IMR-90 (cell line): Measurements from ENCODE around the gene CASTOR1. TPM values are rescaled to one million over a fixed set of nuclear protein-coding genes. Genes with fewer than 3 reads are reported as not detected.

Experiments
- MXI1 ChIP-seq: IDR thresholded peaks from 2 replicates; pipeline ENCODE4 v1.6.1; 2012; ENCODE audit warnings: low read depth, mild to moderate bottlenecking, low read length, moderate library complexity, borderline replicate concordance
- polyA plus RNA-seq, 3 experiments: library from polyadenylated mRNA; depleted of rRNA; stranded (reverse); fragments of >200 nt; gene quantifications; 2 replicates each; pipeline ENCODE4 v1.2.3, GENCODE V29; 2012; ENCODE audit warnings: low replicate concordance in 1 of 3
- total RNA-seq: library from RNA; depleted of rRNA; stranded (reverse); fragments of >200 nt; gene quantifications from 2 replicates; pipeline ENCODE4 v1.2.3, GENCODE V29; 2012
- TF ChIP-seq, protein P1 (sequence below): fragments of 150-350 bp; IDR thresholded peaks from 2 replicates; pipeline ENCODE4 v1.6.1; 2016; ENCODE audit warnings: low read depth, mild to moderate bottlenecking, low read length, moderate library complexity, borderline replicate concordance

Gene CASTOR1
- total and polyA plus RNA-seq, 2 of the 4 experiments (the other 2 are of a cell fraction) = 10.6 to 23.5 TPM

DNA sequence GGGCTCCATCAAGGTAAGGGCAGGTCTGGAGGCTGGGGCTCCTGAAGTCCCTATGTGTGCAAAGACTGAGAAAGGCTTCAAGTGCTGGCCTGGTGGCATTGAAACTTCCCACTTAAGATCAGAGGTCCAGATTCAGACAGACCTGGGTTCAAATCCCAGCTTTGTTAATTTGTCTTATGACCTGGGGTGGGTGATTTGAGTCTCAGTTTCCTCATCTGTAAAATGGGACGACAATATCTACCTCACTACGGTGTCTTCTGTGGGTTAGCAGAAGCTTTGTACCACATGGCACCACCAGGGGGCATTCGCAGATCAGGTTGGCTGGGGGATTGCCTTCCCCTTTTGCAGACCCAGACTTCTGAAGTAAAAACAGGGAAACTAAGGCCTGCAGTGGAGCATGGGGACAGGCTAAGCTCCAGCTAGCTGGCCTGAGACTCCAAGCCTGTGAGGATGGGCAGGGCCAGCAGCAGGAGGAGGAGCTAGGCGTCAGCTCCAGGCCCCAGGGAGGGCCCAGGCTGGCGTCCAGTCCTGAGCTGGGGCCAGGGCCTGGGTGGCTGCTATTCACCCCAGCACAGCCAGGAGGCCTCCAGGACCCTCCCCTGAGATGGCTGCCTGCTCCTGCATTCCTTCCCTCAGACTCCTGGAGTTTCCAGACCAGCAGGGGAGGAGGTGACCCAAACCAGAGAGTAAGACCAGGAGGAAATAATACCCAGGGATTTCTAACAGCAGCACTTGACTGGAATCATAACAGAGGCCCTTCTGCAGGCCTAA is 1.5 kb downstream of the CASTOR1 start (continued):
- TF ChIP-seq, protein P1, sequence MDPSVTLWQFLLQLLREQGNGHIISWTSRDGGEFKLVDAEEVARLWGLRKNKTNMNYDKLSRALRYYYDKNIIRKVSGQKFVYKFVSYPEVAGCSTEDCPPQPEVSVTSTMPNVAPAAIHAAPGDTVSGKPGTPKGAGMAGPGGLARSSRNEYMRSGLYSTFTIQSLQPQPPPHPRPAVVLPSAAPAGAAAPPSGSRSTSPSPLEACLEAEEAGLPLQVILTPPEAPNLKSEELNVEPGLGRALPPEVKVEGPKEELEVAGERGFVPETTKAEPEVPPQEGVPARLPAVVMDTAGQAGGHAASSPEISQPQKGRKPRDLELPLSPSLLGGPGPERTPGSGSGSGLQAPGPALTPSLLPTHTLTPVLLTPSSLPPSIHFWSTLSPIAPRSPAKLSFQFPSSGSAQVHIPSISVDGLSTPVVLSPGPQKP = no peak
- no peak for TF ChIP-seq MXI1
